Fibroblast of pulmonary artery (primary cell): Measurements from ENCODE around the gene FCHO2.
A peak's percentile ranks its signal among the peaks of the same experiment; 100 is the strongest.

Experiments
- DNase-seq: peaks from one replicate; pipeline ENCODE4 v3.0.0-alpha.2; 2010; ENCODE audit warnings: low read depth
- H3K4me3 ChIP-seq: replicated peaks from 2 replicates; pipeline ENCODE4 v1.5.1; 2011; ENCODE audit warnings: low read depth, mild to moderate bottlenecking, control low read depth, low read length, moderate library complexity
- TF ChIP-seq, protein P1 (sequence below): IDR thresholded peaks from 2 replicates; pipeline ENCODE4 v1.5.1; 2011; ENCODE audit warnings: mild to moderate bottlenecking, control low read depth, low read length, inconsistent platforms; ENCODE audit errors: missing control alignments

Gene FCHO2

DNA sequence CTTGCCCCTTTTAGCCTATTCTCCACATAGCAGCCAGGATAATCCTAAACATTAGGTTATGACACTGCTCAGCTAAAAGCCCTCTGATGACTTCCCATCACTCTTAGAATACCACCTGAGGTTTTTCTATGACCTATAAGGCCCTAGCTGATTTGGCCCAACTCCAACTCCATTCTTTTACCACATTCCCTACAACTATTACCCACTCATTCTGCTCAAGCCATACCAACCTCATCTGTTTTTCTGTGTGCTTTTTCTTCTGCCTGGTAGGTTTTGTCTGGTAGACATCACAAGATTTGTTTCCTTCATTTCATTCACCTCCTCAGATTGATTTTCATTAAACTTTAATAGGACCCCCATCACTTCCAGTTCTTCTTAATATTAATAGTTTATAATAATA is 12.5 kb upstream of the FCHO2 start:
- DNase-seq: no peak
- TF ChIP-seq, protein P1, sequence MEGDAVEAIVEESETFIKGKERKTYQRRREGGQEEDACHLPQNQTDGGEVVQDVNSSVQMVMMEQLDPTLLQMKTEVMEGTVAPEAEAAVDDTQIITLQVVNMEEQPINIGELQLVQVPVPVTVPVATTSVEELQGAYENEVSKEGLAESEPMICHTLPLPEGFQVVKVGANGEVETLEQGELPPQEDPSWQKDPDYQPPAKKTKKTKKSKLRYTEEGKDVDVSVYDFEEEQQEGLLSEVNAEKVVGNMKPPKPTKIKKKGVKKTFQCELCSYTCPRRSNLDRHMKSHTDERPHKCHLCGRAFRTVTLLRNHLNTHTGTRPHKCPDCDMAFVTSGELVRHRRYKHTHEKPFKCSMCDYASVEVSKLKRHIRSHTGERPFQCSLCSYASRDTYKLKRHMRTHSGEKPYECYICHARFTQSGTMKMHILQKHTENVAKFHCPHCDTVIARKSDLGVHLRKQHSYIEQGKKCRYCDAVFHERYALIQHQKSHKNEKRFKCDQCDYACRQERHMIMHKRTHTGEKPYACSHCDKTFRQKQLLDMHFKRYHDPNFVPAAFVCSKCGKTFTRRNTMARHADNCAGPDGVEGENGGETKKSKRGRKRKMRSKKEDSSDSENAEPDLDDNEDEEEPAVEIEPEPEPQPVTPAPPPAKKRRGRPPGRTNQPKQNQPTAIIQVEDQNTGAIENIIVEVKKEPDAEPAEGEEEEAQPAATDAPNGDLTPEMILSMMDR: no peak
- no peak overlapping the region for H3K4me3 ChIP-seq

GRCh38 chr5:72947498-72947897 is 8.3 kb upstream of the FCHO2 start:
- TF ChIP-seq, protein P1: no peak

GRCh38 chr5:72949481-72949880 is 6.4 kb upstream of the FCHO2 start:
- no peak for DNase-seq
- H3K4me3 ChIP-seq: no peak overlapping the region
- TF ChIP-seq, protein P1: no peak

More at GRCh38 chr5:72947498-72947897, 8.3 kb upstream of the FCHO2 start:
- H3K4me3 ChIP-seq: no peak overlapping the region
- DNase-seq: no peak

DNA sequence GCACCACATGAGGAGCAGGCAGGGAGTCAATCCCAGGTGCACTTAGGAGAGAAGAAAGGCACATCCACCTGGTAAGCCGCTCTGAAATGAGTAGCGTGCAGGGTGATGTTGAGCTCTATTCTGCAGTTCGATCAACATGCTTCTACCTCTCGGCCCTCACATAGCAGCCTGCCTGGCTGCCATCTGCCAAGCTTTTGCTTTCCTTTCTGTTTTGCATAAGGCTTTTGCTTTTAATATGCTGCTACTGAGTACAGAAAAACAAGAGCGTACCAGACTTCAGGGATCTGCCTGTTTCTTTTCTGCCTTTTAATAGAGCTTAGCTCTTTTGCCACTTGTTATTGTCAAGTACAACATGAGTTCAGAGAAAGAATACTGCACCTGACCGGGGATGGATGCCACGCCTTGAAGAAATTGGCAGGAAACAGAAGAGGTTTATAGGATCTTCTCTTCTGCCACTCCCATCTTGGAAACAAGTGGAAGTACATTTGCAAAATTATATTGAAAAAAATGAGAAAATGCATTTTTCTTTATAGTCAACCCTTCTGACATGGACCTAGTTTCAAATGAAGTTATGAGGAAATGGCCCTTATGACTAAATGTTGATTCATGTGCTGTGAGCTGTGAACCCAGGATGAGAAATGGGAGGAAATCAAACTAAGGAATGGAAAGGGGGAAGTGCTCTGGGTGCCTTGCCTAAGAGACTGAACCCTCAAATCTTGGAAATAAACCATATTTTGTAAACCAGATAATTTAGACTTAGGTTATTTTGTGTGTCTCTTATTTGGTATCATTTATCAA is 4.0 kb upstream of the FCHO2 start:
- TF ChIP-seq, protein P1: no peak
- peak; percentile 75 for DNase-seq
- no peak overlapping the region for H3K4me3 ChIP-seq

- no peak for DNase-seq
- no peak overlapping the region for H3K4me3 ChIP-seq
- TF ChIP-seq, protein P1: no peak
Measured at GRCh38 chr5:72954389-72954788, 1.5 kb upstream of the FCHO2 start.

GRCh38 chr5:72955143-72955767 is 586 bp upstream of the FCHO2 start:
- peak; percentile 80 for DNase-seq
- H3K4me3 ChIP-seq: peak overlapping the region; percentile 74
- TF ChIP-seq, protein P1: no peak
